ENCODE measurements around the gene CCDC9B.
A peak's percentile ranks its signal among the peaks of the same experiment; 100 is the strongest.

The CCDC9B gene

DNA sequence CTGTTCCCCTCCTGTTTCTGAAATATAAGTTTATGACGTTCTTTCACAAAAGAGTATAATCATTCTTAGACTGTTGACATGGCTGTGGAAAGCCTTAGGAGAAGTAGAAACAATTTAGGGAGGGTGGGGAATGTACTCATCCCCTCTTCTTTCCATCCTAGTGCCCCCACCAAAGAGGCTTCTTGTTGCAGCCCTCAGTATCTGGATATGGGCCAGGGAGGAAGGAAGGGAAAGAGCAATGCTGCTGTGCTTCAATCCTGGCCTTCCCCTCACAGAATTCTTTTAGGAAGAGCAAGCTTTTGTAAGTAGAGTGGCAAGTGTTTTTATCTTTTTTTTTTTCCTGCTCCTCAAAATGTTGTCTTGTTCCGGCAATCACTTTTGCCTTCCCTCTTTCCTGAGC, 15.6 kb downstream of the CCDC9B start:
- ATAC-seq (replicated peaks) (no peak), DNase-seq (no peak)
- Mint-ChIP-seq H3K36me3 (ENCODE audit: insufficient read depth) (no peaks in the 10 kb centered on the region), H3K9me3 (no peaks in the 10 kb centered on the region), H3K4me1 (ENCODE audit: low read depth in 2 of 2) (peaks cover 26 to 29% of the 10 kb centered on the region in 2 donors), H3K27me3 (peaks cover 0 to 3% of the 10 kb centered on the region in 2 donors), H3K27ac (no peak overlapping the region), H3K4me3 (peak overlapping the region; percentile 68 to 71)

DNA sequence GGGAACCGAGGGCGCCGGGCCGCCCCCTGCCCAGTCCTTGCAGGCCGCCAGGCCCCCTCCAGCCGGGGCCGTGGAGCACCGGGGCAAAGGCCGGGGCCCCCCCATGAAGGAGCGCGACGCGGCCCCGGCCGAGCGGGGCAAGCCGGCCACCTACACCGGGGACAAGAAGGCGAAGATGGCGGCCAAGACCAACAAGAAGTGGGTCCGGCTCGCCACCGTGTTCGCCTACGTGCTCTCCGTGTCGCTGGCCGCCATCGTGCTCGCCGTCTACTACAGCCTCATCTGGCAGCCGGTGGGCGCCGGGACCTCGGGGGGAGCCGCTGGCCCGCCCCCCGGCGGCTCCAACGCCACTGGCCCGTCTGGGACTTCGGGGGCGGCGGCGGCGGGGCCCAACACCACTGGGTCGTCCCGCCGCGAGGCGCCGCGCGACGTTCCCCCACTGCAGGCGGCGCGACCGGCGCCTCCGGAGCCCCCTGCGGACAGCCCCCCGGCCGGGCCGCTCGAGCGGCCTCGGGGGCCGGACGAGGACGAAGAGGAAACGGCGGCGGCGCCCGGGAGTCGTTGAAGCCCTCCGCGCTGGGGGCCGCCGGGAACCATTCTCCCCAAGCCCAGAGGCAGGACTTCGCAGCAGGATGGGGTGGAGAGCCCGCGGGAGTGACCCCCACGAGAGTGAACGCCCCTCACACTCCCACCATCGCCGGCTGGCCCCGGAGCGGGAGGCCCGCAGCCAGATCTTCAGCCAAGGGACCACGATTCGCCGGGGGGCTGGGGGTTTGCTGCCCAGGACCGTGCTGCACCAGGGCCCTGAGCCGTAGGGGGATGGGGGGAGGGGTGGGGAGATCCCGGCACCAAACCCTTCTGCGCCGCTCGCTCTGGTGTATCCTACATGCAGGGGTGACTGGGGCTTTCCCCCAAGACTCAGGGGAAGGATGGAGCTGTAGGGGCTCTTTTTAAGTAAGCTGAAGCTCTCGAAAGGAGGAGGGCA, 16.5 kb downstream of the CCDC9B start:
- no peaks in the 10 kb centered on the region for H3K9me3 Mint-ChIP-seq
- peak overlapping the region; percentile 68 to 71 for H3K4me3 Mint-ChIP-seq
- ATAC-seq (replicated peaks): no peak
- H3K27me3 Mint-ChIP-seq: peaks cover 0 to 9% of the 10 kb centered on the region in 2 donors
- peaks cover 27 to 29% of the 10 kb centered on the region in 2 donors for H3K4me1 Mint-ChIP-seq (ENCODE audit: low read depth in 2 of 2)
- DNase-seq: no peak
- H3K36me3 Mint-ChIP-seq (ENCODE audit: insufficient read depth): peaks cover 2% of the 10 kb centered on the region
- H3K27ac Mint-ChIP-seq: no peak overlapping the region

DNA sequence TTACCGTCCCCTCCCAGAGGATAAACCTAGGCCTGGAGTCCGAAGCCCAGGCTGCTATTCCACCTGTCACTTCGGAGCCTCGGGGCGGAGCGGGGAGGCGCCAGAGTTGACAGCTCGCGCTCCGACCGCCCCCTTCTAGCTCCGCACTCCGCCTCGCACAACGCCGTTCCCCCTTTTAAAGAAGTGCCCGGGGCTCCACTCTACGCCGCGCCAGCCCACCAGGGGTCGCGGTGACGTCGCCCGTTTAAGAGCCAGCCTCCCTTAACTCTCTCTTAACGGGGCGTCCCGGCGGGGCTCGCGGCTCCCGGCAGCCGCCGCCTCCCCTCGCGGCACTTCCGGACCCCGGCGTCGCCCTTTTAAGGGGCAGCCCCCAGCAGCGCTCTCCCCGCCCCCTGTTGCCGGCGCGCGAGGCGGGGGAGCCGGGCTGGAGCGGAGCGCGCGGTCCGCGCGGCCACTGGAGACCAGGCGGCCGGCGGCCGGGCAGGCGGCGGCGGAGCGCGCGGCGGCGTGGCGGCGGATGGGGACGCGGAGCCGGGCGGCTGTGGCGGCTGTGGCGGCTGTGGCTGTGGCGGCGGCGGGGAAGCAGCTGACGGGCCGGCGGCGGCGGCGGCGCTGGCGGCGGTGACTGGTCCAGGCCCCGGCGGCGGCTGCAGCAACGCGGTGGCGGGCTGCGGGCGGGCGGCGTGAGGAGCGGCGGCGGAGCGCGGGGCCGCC, 17.3 kb downstream of the CCDC9B start, which contains the start of gene INAFM2:
Gene INAFM2, plus strand, starts transcription at position 454 of the 714 bp plus-strand sequence. CDS start 364 bp downstream, outside the sequence.
- no peaks in the 10 kb centered on the region for H3K9me3 Mint-ChIP-seq
- peak within 1 kb of the TSS in 1 of 2 donors; percentile 7 for H3K27ac Mint-ChIP-seq
- ATAC-seq (replicated peaks): peak; percentile 88
- peak; percentile 80 to 85 (median 81) for DNase-seq
- H3K36me3 Mint-ChIP-seq (ENCODE audit: insufficient read depth): peaks cover 2% of the 10 kb centered on the region
- H3K27me3 Mint-ChIP-seq: peaks cover 0 to 9% of the 10 kb centered on the region in 2 donors
- peaks cover 25 to 26% of the 10 kb centered on the region in 2 donors for H3K4me1 Mint-ChIP-seq (ENCODE audit: low read depth in 2 of 2)
- H3K4me3 Mint-ChIP-seq: peak within 1 kb of the TSS; percentile 68 to 76

DNA sequence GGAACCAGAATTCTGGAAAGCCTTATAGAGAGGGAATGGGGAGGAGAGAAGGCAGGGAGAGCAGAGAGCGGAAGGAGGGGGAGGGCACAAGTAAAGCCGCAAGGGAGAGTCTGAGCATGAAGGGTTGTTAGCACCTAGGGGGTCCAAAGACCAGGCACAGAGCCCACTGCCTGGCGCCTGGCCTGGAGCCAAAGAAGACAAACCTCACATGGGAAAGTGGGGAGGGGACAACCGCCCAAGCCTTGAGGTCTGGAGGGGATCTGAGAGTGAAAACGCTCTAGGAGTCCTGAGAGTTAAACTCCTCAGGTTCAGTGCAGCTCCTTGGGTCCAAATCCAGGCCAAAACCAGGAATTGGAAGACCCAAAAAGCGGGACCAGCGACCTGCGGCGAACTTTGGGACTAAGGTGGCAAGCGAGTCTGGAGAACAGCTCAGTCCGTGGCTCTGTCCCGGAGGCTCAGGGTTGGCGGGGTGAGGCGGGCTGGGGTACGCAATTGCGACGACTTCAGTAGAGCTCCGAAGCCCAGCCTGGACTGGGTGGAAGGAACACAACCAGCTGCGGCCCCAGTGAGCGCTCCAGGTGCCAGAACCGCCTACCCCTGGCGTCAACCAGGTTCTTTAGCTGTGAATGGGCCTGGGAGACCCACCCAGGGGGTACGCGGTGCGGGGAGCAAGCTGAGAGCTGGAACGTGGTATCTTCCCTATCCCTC, 18.1 kb downstream of the CCDC9B start:
- ATAC-seq (replicated peaks) (peak; percentile 0), DNase-seq (no peak)
- peak overlapping the region; percentile 64 to 76 for H3K4me3 Mint-ChIP-seq
- peaks cover 2% of the 10 kb centered on the region for H3K36me3 Mint-ChIP-seq (ENCODE audit: insufficient read depth)
- H3K27ac Mint-ChIP-seq: peak overlapping the region in 1 of 2 donors; percentile 7
- peaks cover 25 to 26% of the 10 kb centered on the region in 2 donors for H3K4me1 Mint-ChIP-seq (ENCODE audit: low read depth in 2 of 2)
- H3K27me3 Mint-ChIP-seq: peaks cover 0 to 9% of the 10 kb centered on the region in 2 donors
- no peaks in the 10 kb centered on the region for H3K9me3 Mint-ChIP-seq

DNA sequence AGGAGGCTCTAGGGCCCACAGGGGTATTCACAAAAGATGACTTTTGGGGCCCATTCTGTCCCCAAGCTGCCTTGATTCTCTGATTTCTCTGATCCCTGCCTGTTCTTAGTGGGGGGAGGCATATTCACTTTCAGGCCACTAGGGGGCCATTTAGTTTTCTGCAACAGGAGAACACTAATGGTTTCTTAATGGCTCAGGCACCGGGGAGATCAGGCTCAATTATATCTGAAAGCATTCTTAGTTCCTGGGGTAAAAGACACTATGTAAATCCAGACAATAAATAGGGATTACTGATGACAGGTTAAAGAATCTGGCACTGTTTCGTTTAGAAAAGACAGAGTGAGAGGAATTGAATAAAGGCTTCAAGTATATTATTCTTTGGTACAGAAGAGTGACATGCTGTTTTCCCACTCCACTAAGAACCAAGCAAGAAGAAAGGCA, 19.8 kb downstream of the CCDC9B start:
- DNase-seq (peak; percentile 49 to 55 (median 52)), ATAC-seq (replicated peaks) (peak; percentile 19)
- Mint-ChIP-seq H3K9me3 (no peaks in the 10 kb centered on the region), H3K27me3 (peaks cover 0 to 18% of the 10 kb centered on the region in 2 donors), H3K4me1 (ENCODE audit: low read depth in 2 of 2) (peaks cover 23 to 29% of the 10 kb centered on the region in 2 donors), H3K27ac (no peak overlapping the region), H3K4me3 (peak overlapping the region; percentile 36 to 45), H3K36me3 (ENCODE audit: insufficient read depth) (peaks cover 2% of the 10 kb centered on the region)

DNA sequence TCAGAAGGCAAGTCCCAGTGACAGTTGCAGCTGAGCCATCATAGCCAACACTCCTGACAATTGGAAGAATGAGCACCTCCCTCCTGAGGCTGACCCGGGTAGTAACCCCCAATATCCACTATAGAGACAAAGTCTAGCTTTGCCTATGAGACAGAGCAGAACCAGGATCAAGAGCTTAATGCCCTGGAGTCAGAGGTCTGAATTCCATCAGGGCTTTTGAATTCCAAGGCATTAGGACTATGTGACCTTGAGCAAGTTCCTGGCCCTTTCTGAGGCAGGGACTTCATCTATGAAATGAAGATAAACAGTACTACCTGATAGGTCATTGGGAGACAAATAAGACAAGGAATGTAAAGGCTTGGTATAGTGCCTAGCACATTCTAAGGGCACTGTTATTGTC, 20.3 kb downstream of the CCDC9B start:
- DNase-seq (no peak), ATAC-seq (replicated peaks) (no peak)
- Mint-ChIP-seq H3K9me3 (no peaks in the 10 kb centered on the region), H3K36me3 (ENCODE audit: insufficient read depth) (peaks cover 2% of the 10 kb centered on the region), H3K27me3 (peaks cover 0 to 18% of the 10 kb centered on the region in 2 donors), H3K4me3 (no peak overlapping the region), H3K4me1 (ENCODE audit: low read depth in 2 of 2) (peaks cover 24 to 32% of the 10 kb centered on the region in 2 donors), H3K27ac (no peak overlapping the region)

DNA sequence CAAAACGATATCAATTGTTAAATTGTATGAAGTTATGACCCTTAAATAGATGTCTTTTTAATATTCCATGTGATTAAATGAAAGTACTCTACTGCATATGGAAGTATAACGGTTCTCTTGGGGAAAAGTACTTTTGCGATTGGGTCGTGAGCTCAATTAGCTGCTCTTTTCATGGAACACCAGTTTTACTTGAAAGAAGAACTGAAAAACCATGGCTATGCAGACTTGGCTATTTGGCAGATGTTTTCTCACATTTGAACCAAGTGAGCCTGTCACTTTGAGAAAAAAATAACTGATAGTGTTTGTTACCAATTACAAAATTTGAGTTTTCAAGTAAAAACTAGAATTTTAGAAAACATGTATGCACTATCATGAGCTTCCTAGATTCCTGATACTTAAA, 23.2 kb downstream of the CCDC9B start:
- Mint-ChIP-seq H3K9me3 (no peaks in the 10 kb centered on the region), H3K4me1 (ENCODE audit: low read depth in 2 of 2) (peaks cover 32 to 44% of the 10 kb centered on the region in 2 donors), H3K36me3 (ENCODE audit: insufficient read depth) (peaks cover 2% of the 10 kb centered on the region), H3K27me3 (peaks cover 0 to 18% of the 10 kb centered on the region in 2 donors), H3K4me3 (no peak overlapping the region), H3K27ac (no peak overlapping the region)
- DNase-seq (no peak), ATAC-seq (replicated peaks) (no peak)

DNA sequence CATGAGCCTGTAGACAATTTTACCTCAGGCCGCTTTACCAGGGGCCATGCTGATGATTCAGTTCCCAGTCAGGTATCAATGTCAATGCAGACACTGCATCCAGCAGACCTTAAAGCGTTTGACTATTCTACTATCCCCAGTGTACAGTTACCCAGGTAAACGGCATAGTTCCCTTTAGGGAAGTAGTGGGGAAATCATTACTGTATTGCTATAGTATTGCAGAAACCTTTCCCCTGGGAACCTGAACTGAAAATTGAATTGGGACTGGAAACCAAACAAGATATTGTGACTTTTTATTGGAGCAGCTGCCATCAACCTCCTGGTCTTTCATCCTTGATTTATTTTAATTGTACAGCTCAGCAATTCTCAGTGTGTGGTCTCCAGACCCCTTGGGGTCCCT, 23.8 kb downstream of the CCDC9B start:
- Mint-ChIP-seq H3K27me3 (peaks cover 0 to 18% of the 10 kb centered on the region in 2 donors), H3K27ac (peak overlapping the region in 1 of 2 donors; percentile 42), H3K4me1 (ENCODE audit: low read depth in 2 of 2) (peaks cover 30 to 39% of the 10 kb centered on the region in 2 donors), H3K4me3 (no peak overlapping the region), H3K36me3 (ENCODE audit: insufficient read depth) (peaks cover 2% of the 10 kb centered on the region), H3K9me3 (no peaks in the 10 kb centered on the region)
- DNase-seq: no peak
- ATAC-seq (replicated peaks): no peak

DNA sequence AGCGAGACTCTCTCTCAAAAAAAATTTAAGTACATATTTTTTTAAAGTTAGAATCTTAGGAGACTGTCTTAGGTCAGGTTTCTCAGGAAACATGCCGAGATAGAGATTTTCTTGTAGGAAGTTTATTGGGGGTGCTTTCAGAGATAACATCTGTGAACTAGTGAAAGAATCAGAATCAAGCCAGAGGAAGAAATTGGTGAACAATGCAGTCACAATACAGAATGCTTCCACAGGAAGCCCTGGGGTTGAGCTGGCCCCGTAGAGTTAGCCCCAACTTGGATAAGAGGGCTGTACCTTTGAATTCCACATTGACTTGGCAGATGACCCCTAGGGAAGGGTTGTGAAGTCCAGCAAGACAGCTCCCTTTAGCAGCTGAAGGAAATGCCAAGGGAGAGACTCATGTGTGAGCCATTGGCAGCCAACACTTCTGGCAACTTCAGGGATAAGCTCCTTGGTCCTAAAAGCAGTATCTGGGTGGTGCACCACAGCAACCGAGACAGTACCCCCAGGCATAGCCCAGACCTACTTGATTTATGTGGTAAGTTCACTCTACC, 25.9 kb downstream of the CCDC9B start:
- Mint-ChIP-seq H3K27ac (peak overlapping the region; percentile 86 to 93), H3K9me3 (no peaks in the 10 kb centered on the region), H3K27me3 (peaks cover 0 to 12% of the 10 kb centered on the region in 2 donors), H3K36me3 (ENCODE audit: insufficient read depth) (no peaks in the 10 kb centered on the region), H3K4me1 (ENCODE audit: low read depth in 2 of 2) (peaks cover 21 to 35% of the 10 kb centered on the region in 2 donors), H3K4me3 (no peak overlapping the region)
- ATAC-seq (replicated peaks) (no peak), DNase-seq (no peak)

DNA sequence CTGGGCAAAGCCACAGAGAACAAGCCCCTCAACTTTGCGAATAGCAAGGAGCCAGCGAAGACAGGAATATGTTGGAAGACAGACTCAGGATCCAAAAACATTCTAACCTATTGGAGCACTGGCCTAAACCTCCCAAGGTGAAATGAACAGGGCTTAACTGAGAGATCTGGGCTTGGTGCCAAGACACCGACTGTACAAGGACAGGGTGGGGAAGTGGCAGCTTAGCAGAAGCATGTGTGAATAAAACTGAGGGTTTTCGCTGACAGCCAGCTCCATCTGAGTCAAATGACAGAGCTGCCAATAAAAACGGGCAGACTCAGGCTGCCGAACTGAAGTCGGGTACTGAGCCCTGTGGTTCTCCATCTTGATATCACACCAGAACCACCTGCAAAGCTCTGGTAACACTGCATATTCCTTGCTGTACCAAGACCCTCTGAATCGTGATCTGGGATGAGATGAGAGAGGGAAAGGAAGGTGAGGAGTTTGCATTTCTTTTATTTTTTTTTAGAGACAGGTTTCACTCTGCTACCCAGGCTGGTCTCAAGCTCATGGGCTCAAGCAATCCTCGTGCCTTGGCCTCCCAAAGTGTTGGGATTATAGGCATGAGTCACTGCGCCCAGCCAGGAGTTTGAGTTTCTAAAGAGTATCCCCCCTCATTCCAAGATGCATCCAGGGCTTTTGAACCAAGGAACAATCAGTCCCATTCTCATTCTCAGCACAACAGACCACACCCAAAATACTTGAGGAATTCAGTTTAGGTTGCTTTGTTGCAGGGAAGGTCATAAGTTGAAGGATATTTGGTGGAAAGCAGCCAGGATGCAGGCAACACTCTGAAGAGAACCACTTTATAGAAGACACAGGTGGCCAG, 27.0 kb downstream of the CCDC9B start:
- H3K27me3 Mint-ChIP-seq: peaks cover 0 to 10% of the 10 kb centered on the region in 2 donors
- no peaks in the 10 kb centered on the region for H3K9me3 Mint-ChIP-seq
- ATAC-seq (replicated peaks) (peak; percentile 93), DNase-seq (peak; percentile 73 to 75 (median 74))
- H3K4me1 Mint-ChIP-seq (ENCODE audit: low read depth in 2 of 2): peaks cover 30 to 46% of the 10 kb centered on the region in 2 donors
- H3K4me3 Mint-ChIP-seq: peak overlapping the region; percentile 70 to 78
- no peaks in the 10 kb centered on the region for H3K36me3 Mint-ChIP-seq (ENCODE audit: insufficient read depth)
- peak overlapping the region; percentile 86 to 93 for H3K27ac Mint-ChIP-seq

DNA sequence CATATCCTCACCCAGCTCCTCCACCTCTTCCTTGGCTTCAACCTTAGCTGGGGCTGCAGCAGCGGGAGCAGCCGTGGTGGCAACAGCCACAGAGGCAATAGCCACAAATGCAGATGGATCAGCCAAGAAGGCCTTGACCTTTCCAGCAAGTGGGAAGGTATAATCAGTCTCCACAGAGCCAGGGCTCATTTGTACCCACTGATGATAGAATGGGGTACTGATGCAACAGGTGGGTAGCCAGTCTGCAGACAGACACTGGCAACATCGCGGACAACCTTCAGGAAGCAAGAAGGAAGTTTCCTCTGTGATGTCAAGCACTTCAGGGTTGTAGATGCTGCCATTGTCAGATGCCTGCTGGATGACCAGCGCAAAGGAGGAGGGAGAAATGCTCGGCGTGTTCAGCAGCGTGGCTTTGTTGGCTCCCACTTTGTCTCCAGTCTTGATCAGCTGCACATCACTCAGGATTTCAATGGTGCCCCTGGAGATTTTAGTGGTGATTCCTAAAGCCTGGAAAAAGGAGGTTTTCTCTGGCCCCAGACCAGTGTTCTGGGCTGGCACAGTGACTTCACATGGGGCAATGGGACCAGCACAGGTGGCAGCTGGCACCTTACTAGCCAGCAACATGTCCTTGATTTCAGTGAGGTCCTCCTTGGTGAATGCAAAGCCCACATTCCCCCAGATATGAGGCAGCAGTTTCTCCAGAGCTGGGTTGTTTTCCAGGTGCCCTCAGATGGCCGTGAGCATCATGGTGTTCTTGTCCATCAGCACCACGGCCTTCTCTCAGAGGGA, 28.2 kb downstream of the CCDC9B start:
- Mint-ChIP-seq H3K27me3 (peaks cover 0 to 10% of the 10 kb centered on the region in 2 donors), H3K9me3 (no peaks in the 10 kb centered on the region), H3K4me1 (ENCODE audit: low read depth in 2 of 2) (peaks cover 36 to 50% of the 10 kb centered on the region in 2 donors), H3K27ac (peak overlapping the region; percentile 86 to 93), H3K36me3 (ENCODE audit: insufficient read depth) (peaks cover 3% of the 10 kb centered on the region), H3K4me3 (peak overlapping the region; percentile 70 to 78)
- DNase-seq (no peak), ATAC-seq (replicated peaks) (no peak)

All from effector memory CD8-positive, alpha-beta T cell (primary cell).